NCI-H82 treated with DMSO at 0.1 percent for 48 hours (cell line): Measurements from ENCODE around the gene UBE2H.
"Not testable (repeated sequence)": the region's sequence is repeated elsewhere in the genome, so short reads cannot be mapped to it uniquely, and the experiment has no call there.

Experiments used
- DNase-seq: peaks from one replicate; lab custom pipeline; 2025; ENCODE audit not compliant: unreplicated experiment; lab: John Stamatoyannopoulos, UW

Gene UBE2H

DNA sequence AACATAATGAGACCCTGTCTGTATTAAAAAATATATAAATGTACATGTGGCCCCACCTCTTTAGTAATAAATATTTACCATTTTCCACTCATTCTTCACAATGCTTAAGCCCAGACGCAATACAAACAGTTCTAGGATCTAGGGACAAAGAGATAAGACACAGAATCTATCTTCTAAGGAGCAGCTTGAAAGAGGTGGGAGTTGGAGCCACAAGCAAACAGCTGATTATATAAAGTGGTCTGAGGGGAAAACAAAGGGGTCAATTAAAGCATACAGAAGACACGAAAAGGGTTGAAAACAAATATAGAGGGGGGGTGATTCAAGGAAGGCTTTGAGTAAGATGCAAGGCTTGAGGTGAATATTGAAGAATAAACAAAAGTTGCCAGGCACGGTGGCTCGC is 43.1 kb downstream of the UBE2H start:
- no peak for DNase-seq

DNA sequence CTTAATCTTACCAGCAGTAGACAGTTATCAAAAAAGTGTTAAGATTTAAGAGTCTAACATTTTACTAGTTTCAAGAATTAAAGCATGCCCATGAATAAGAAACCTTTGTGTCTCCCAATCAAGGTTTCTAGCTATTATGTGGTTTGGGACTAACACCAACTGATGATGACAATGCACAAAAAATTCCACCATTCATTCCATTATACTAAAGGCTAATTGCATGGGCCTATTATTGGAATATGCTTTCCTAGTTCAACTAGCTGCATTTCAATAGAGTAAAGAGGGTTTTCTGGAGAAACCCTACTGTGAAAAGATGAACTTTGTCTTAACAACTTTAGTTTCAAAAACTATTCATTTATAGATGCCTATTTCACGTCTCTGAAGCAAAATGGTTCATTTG is 44.6 kb downstream of the UBE2H start:
- no peak for DNase-seq

DNA sequence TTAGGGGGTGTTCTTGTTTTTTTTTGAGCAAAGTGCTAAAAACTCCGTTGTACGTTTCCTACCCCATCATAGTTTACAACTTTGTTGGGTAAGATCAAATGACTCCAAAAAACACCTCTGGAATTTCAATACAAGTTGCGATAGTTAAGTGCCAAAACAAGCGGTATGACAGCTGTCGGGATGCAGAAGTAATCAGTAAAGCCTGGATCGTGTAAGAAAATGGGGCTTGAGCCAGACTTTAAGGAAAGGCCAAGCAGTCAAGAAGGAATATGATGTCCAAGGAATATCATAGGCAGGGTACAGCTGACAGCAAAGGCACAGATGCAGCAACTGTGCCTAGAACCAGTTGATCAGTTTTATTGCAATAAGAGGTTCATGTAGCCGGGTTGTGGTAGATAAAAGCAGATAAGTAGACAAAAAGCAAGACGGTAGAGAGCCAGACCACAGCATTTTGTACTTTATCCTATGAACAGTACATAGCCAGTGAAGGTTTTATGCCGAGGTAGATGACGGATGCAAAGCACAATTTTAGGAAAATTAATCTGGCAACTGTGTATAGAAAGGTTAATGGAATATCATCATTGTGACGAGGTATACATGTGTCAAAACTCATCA is 45.5 kb downstream of the UBE2H start:
- no peak for DNase-seq

DNA sequence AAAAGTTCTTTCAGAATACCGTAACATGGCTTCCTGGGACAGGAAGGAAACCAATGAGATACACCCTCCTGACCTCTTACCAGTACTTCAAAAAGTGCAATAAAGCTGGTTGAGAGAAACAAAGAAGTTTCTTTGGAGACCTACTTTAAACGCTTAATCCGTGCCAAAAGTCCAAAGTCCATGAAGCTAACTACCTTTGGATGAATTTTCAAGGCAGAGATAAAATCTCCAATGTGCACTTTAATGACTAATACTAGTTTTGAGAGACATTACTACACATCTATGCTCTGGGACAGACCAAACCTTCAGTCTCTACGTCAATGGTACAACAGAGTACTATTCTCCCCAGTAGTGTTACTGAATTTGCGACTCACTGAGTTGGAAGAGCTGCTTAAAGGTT is 46.1 kb downstream of the UBE2H start:
- DNase-seq = no peak

DNA sequence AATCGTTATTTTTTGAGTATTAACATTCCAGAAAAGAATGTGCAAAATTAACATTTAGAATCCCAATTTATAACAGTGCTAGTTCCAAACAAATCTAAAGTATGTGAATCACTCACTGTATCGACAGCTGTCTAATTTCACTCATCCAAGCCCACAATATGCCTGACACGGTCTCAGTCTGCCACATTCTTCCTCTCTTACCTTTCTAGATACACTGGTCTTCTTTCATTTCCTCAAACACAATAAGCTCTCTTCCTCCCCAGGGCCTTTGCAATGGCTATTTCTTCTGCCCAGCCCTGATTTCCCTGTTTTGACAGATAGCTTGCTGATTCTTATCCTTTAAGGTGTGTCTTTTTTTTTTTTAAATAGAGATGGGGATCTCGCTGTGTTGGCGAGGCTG is 48.8 kb downstream of the UBE2H start:
- no peak for DNase-seq

DNA sequence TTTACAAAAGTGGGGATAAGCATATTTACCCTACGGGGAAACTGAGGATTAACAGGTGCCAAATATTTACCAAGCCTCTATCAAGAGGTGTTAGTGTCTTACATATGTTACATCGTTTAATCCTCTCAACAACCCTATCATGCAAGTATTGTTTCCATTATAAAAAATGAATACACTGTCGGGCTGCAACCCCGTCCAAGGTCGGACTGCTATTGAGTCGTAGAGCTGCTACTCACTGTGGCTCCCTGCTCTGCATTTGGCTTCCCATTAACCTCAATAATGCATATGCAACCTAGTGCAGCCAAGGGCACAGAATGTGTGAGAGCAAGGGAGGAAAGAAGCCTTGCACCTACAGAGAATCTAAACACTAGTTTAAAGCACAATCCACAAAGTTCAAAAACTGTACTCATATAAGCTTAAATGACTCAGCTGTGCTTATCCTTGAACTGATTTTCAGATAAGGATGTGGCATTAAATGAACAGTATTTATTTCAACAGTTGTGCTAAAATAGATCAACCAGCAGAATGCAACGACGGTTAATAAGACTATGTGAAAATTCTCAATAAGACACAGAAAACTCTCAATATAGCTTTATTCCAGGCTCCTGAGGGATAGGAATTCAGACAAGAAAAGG is 49.9 kb downstream of the UBE2H start:
- no peak for DNase-seq

DNA sequence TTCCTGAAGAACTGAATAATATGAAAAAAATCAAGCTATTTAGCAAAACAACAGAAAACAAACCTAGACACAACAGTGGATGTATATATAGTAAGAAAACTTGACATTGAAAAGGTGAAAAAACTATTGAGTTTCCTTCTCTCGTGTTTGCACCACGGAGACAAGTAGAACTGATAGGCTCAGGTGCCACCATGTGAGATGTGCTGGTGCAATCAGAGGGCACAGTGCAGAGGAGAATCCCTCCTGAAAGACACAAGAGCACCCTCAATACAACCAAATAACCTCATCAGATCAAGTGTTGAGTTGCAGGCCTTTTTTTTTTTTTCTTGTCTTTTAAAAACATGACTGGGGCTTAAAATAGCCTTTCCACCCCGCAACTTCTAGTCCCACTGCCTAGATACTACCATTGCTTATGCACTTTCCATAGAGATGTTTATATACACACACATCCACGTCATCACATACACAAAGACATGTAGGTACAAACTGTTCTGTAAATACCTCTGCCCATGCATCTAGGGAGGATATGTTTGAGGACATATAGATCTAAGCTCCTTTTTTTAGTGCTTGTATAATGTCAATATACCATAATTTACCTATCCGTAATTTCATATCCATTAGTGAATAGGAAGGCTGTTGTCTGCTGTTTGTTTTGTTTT is 54.1 kb downstream of the UBE2H start:
- DNase-seq = no peak

DNA sequence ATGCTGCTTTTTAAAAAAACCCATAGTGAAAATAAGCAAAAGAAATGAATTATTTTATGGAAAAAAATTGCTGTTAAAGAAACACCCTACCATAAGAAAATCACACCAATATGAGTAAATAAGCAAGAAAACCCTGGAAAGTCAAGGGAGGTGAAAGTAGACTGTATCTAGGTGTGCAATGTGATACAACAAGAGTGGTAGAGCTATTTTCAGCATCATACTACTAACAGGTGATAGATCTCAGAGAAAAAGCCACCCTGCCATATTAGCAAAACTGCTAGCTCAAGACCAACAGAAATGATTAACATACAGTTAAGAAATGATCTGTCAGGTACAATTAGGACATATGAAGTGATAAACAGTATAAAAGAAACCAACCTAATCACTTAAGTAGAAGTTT is 54.8 kb downstream of the UBE2H start:
- DNase-seq = no peak

DNA sequence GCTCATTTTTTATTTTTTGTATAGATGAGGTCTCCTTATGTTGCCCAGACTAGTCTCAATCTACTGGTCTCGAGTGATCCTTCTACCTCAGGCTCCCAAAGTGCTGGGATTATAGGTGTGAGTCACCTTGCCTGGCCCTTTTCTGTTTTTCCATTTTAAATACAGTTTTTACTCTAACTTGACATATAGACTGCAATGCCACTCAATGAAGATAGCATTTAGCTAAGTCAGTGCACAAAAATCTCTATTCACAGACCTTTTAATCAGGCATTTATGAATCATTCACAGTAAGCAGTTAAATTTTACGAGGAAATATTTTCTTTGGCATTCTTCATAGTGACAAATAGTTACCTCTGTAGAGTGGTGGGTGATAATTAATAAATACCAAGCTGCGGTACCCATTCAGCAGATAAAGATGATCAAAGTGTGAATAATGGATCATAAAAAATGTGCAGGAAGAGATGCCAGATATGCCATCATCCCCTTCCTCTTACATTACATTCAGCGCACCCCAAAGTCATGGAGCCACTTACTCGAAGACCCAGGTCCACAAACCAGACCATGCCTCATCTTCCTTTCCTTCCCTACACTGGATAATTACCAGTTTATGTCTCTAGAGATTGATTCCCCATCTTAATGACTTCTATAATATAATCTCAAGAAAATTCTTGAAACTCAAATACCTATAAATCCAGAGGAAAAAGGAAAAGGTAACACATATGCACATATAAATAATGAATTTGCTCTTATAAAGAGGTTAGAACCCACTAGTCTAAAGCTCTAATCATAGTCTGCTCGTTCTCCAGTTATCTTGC is 56.0 kb downstream of the UBE2H start:
- DNase-seq = no peak

DNA sequence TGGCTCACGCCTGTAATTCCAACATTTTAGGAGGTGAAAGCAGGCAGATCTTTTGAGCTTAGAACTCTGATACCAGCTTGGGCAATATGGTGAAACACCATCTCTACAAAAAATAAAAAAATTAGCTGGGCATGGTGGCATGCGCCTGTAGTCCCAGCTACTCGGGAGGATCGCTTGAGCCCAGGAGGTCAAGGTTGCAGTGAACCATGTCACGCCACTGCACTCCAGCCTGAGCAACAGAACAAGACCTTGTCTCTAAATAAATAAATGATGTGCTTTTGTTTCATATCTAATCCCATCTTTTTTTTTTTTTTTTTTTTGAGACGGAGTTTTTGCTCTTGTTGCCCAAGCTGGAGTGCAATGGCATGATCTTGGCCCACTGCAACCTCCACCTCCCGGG is 58.6 kb downstream of the UBE2H start:
- DNase-seq = not testable (repeated sequence)

DNA sequence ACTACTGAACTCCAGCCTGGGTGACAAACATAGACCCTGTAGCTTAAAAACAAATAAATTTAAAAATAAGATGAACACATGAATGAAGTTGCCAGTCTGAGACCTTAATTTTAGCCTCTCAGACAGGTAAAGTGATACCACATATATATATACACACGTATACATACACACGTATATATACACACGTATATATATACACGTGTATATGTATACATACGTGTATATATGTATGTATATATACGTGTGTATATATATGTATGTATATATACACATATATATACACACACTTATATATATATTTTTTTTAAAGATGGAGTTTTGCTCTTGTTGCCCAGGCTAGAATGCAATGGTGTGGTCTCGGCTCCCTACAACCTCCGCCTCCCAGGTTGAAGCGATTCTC is 62.7 kb downstream of the UBE2H start:
- DNase-seq = no peak

DNA sequence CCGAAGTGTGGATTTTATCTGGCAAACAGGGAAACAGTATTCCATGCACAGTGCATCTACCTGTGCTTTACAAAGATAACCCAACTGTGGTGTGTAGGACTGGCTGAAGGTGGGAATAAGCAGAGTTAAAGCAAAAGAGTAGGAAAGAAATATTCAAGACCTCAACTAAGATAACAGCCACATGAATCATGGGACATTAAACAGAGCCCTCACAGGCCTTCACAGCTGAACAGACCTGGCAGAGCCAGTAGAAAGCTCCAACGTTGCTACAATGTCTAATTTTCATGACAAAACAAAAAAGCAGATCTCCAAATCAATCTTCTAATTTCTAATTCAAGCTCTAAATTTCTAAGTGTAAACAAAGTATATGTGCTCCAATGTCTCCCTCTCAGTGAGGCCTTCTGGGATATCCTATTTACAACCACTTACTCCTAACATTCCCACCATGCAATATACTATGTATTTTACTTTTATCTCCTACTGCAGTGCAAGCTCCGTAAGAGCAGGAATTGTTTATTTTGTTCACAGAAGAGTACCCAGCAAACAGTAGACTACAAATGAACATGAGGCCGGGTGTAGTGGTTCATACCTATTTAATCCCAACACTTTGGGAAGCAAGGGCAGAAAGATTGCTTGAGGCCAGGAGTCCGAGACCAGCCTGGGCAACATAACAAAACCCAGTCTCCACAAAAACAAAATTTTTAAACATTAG is 63.5 kb downstream of the UBE2H start:
- no peak for DNase-seq

DNA sequence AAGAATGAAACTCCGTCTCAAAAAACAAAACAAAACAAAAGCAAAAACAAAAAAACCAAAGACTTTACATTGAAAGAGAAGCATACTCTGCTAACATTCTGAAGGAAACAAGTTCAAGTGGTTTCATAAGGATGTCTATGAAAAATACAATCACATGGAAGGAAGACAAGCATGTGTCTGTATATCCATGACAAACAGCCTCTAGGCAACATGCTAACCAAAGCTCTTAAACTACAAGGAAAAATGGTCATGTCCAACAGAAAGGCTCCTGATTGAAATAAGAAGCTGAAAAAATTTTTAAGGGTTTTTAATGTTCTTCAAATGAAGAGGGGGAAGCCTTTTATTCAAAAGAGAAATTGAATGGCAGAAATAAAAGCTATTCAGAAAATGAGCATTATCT is 64.9 kb downstream of the UBE2H start:
- no peak for DNase-seq

DNA sequence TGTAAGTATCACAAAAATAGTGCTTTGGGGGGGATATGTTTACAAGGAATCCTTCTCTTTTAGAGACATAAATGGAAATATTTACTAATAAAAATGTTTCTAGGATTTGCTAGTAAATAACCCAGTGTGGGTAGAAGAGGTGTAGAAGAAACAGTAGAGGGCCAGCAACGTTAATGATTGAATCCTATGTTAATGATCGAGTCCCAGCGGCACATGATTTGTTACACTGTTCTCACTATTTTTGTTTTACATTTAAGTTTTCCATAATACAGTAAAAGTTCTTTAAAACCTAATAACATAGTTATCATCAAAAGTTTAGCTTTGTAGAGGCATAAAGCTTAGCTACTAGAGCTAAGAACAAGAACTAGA is 66.0 kb downstream of the UBE2H start:
- DNase-seq = no peak

DNA sequence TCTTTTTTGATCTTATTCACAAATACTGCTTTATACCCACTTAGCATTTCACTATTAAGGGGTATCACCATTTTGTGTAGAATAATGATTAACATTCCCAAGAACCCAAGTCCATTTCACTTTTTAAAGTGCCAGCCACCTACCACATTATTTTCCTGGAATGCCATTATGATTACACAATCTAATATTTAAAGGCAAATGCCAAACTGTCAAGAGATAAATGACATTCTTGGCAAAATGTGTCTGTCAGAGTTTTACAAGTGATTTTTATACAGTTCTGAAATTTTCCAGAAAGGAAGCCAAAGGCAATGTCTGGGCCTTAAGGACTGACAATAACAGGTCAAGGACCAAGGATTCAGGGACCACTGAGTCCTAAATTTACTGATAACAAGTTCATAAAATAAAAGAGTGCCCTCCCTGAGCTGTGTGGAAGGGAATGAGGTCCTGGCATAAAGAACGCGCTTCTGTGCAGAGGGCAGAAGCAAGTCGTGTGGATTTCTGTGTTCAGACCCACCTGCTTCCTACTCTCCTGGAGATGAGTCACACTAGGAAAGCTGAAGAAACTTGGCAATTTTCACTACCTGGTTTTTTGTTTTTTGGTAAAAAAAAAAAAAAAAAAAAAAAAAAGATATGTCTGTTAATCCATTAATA is 66.5 kb downstream of the UBE2H start:
- no peak for DNase-seq

DNA sequence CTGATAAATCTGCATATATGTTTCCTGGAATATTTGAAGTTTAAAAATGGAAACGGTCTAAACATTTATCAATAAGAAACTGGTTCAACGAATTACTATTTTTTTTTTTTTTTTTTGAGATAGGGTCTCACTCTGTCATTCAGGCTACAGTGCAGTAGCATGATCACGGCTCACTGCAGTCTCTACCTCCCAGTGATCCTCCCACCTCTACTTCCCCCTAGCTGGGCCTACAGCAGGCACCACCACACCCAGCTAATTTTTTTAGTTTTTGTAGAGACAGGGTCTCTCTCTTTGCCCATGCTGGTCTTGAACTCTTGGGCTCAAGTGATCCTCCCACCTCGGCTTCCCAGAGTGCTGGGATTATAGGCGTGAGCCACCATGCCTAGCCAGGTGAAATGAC is 68.3 kb downstream of the UBE2H start:
- no peak for DNase-seq

DNA sequence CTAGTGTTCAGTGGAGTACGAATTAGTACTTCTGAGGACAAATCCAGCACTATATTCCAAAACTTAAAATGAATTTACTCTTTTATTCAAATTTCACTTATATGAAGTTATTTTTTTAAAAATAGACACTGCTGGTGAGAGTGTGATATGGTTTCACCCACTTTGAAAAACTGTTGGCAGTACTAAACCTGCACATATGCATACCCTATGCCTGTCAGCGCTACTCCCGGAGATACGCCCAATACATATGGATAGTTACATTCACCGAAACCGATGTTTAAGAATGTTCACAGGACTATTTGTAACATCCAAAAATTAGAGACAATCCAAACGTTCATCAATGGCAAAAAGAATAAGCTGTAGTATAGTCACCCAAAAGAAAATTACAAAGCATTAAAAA is 69.6 kb downstream of the UBE2H start:
- no peak for DNase-seq

DNA sequence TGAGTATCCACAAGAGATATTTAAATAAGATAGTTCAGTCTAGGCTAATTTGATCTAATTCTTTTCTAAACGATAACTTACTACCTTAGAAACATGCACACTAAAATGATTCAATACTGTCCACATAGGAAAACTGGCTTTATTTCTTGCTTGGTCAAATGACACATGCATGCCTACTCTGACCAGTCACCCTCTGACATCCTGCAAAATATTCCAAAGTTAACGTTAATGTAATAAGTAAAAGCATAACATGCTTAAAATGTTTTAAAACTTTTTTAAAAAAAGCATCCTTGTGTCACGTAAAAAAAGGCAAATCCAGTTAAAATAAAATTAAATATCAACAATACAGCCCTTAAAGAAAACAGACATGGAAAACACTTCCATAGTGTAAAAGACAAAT is 70.2 kb downstream of the UBE2H start:
- no peak for DNase-seq

DNA sequence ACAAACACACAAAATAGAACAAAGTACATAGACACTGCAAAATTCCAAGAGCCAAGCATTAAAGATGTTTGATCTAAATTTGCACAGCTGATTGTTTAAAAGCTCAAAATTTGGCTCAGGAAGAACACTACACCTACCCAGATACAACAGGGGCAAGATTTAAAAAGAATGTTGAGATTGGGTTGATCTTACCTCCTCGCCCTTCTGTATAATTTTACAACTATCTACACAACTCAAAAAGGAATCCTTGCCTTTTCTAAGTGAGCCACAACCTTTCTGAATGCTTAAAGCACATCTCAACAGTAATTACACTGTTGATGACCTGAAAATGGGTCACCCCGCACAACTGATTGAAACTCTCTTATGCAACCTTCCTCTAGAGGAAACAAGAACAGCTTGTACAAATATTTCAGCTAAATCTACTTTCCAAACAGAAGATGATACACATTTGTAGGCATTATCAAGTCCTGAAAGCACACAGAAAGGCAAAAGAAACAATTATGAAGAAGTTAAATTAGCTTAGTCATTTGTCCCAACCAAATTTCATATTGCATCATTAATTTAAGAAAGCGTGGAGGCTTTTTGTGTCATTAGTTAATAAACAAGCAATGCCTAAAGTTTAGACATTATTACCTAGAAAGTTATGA is 75.5 kb downstream of the UBE2H start:
- no peak for DNase-seq

DNA sequence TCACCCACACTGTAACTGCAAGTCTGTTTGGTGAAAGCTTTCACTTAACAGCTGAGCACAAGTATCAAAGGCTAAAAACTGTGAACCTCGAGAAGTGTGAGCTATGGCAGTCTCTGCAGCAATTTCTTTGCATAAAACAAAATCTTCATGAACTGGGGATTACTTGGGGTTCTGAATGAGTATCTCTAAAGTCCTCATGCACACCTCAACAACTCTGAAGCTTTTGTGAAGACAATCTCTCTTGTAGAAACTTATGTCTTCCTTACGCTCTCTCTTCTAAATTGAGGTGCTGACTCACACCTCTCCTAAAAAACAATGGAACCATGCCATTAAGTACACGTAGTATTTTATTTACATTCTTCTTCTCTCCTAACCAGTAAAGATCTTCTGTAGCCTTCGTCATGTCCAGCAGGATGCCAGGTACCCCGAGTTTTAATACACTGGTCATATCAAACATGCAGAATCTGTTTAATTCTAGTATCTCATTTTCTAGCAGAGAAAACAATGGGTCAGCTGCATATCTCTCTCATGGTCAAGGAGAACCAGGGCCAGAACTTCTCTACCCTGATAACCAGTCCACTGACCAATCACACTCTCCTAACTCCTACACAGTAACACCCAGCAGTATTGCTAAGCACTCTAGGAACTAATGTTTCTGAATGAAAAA is 76.9 kb downstream of the UBE2H start:
- DNase-seq = no peak
